H1 (cell line): ENCODE measurements around the gene ZNF200. TPM values are rescaled to one million over a fixed set of nuclear protein-coding genes. Genes with fewer than 3 reads are reported as not detected.

Experiments used
- CTCF ChIA-PET: fragments of 300-600 bp; sonication (Branson Sonifier 250); formaldehyde crosslinking; loops from one replicate; lab custom pipeline; 2021; ENCODE audit not compliant: partially characterized antibody; lab: Charles Lee
- POLR2A ChIA-PET: fragments of 300-600 bp; sonication (Branson Sonifier 250); formaldehyde crosslinking; loops from one replicate; lab custom pipeline; 2021; ENCODE audit warnings: inconsistent platforms; ENCODE audit not compliant: partially characterized antibody; lab: Charles Lee
- DNase-seq, 2 experiments: peaks; one replicate each; pipeline versions ENCODE4 v3.0.0 to v3.0.0-alpha.2; 2010 to 2022; ENCODE audit warnings: low spot score in 2 of 2, low read depth in 1 of 2, mixed read lengths in 1 of 2
- FAIRE-seq: peaks from 2 replicates; lab custom pipeline; 2011; peaks lifted over from hg19 to GRCh38; lab: Jason Lieb, UNC
- H2AFZ ChIP-seq: 2 replicates; pipeline ENCODE4 v1.8.1; 2012; ENCODE audit warnings: low read length, inconsistent platforms
- H2AK5ac ChIP-seq: 2 replicates; pipeline ENCODE4 v1.6.1; 2013; ENCODE audit warnings: low read depth, low read length
- H2BK120ac ChIP-seq: replicated peaks from 2 replicates; pipeline ENCODE3; 2013; ENCODE audit warnings: low read depth, low read length, inconsistent platforms
- H2BK12ac ChIP-seq: 2 replicates; pipeline ENCODE4 v1.6.1; 2013; ENCODE audit warnings: low read depth, low read length
- H2BK15ac ChIP-seq: 2 replicates; pipeline ENCODE4 v1.6.1; 2013; ENCODE audit warnings: low read length
- H2BK20ac ChIP-seq: 2 replicates; pipeline ENCODE4 v1.6.1; 2013; ENCODE audit warnings: low read length
- H2BK5ac ChIP-seq: 2 replicates; pipeline ENCODE4 v1.6.1; 2013; ENCODE audit warnings: low read depth, low read length
- H3K14ac ChIP-seq: 2 replicates; pipeline ENCODE4 v1.6.1; 2013; ENCODE audit warnings: inconsistent platforms; ENCODE audit not compliant: insufficient read length
- H3K18ac ChIP-seq: 2 replicates; pipeline ENCODE4 v1.6.1; 2013; ENCODE audit warnings: low read length; ENCODE audit errors: extremely low read depth
- H3K23ac ChIP-seq: 2 replicates; pipeline ENCODE4 v1.6.1; 2013; ENCODE audit warnings: inconsistent platforms; ENCODE audit not compliant: insufficient read length
- H3K23me2 ChIP-seq: 2 replicates; pipeline ENCODE4 v1.6.1; 2013; ENCODE audit warnings: low read depth, low read length
- H3K27ac ChIP-seq: 2 replicates; pipeline ENCODE4 v1.6.1; 2011; ENCODE audit warnings: low read depth, low read length, inconsistent platforms
- H3K27me3 ChIP-seq, 4 experiments: replicated peaks in 1 of 4; 1 replicate in 1 of 4; 2 replicates in 3 of 4; pipeline versions ENCODE4 v1.6.1 to v1.8.1; 2011 to 2013; ENCODE audit warnings: low read length in 3 of 4, mild to moderate bottlenecking in 3 of 4, inconsistent platforms in 2 of 4, mixed read lengths in 2 of 4, moderate library complexity in 1 of 4; ENCODE audit not compliant: control insufficient read depth in 3 of 4, insufficient read depth in 3 of 4; ENCODE audit errors: extremely low read depth in 1 of 4
- H3K36me3 ChIP-seq, 4 experiments: 2 replicates each; pipeline versions ENCODE4 v1.6.1 to v1.8.1; 2011 to 2013; ENCODE audit warnings: mild to moderate bottlenecking in 4 of 4, low read length in 3 of 4, moderate library complexity in 2 of 4, control low read depth in 1 of 4, inconsistent platforms in 1 of 4; ENCODE audit not compliant: insufficient read depth in 4 of 4, control insufficient read depth in 2 of 4
- H3K4ac ChIP-seq: replicated peaks from 2 replicates; pipeline ENCODE3; 2013; ENCODE audit warnings: low read length, low read depth, mixed read lengths, inconsistent platforms; ENCODE audit not compliant: insufficient read length
- H3K4me1 ChIP-seq, 4 experiments: replicated peaks in 1 of 4; 1 replicate in 1 of 4; 2 replicates in 3 of 4; pipeline versions ENCODE4 v1.6.1 to v1.8.1; 2011 to 2013; ENCODE audit warnings: low read length in 3 of 4, inconsistent platforms in 2 of 4, mixed read lengths in 1 of 4; ENCODE audit not compliant: insufficient read depth in 4 of 4, control insufficient read depth in 3 of 4
- H3K4me2 ChIP-seq, 2 experiments: 2 replicates each; pipeline versions ENCODE4 v1.6.1 to v1.8.1; 2011 to 2013; ENCODE audit warnings: low read depth in 2 of 2, low read length in 2 of 2, control low read depth in 1 of 2, inconsistent platforms in 1 of 2, mild to moderate bottlenecking in 1 of 2; ENCODE audit not compliant: insufficient read depth in 1 of 2
- H3K4me3 ChIP-seq, 4 experiments: fragments of 200-600, 300-600 bp in 1 of 4; sonication (generic), shearing (Covaris generic), sonication (Bioruptor Twin) in 1 of 4; 2 replicates each; pipeline versions ENCODE4 v1.5.1 to v1.8.1; 2011 to 2016; ENCODE audit warnings: low read length in 4 of 4, low read depth in 3 of 4, control low read depth in 2 of 4, inconsistent platforms in 2 of 4, mild to moderate bottlenecking in 2 of 4, mixed read lengths in 1 of 4, moderate library complexity in 1 of 4; ENCODE audit not compliant: insufficient read depth in 2 of 4; ENCODE audit errors: extremely low read depth in 1 of 4
- H3K56ac ChIP-seq: replicated peaks from 2 replicates; pipeline ENCODE3; 2013; ENCODE audit warnings: low read depth, mild to moderate bottlenecking, mixed read lengths, low read length, inconsistent platforms; ENCODE audit not compliant: insufficient read length
- H3K79me1 ChIP-seq: 2 replicates; pipeline ENCODE4 v1.6.1; 2013; ENCODE audit warnings: low read depth, low read length, control low read depth
- H3K79me2 ChIP-seq, 2 experiments: 2 replicates each; pipeline versions ENCODE4 v1.6.1 to v1.8.1; 2012 to 2013; ENCODE audit warnings: low read length in 2 of 2, mild to moderate bottlenecking in 2 of 2, inconsistent platforms in 1 of 2; ENCODE audit not compliant: insufficient read depth in 2 of 2, control insufficient read depth in 1 of 2
- H3K9ac ChIP-seq, 4 experiments: replicated peaks in 1 of 4; 1 replicate in 1 of 4; 2 replicates in 3 of 4; pipeline versions ENCODE4 v1.6.1 to v1.8.1; 2011 to 2013; ENCODE audit warnings: low read depth in 3 of 4, low read length in 3 of 4, control low read depth in 2 of 4, mild to moderate bottlenecking in 2 of 4, moderate library complexity in 2 of 4, inconsistent platforms in 1 of 4; ENCODE audit errors: extremely low read depth in 1 of 4
- H3K9me3 ChIP-seq, 2 experiments: 2 replicates each; pipeline versions ENCODE4 v1.6.1 to v1.8.1; 2012 to 2013; ENCODE audit warnings: mild to moderate bottlenecking in 2 of 2, moderate library complexity in 2 of 2, control low read depth in 1 of 2, inconsistent platforms in 1 of 2, low read depth in 1 of 2, low read length in 1 of 2, mixed read lengths in 1 of 2; ENCODE audit not compliant: insufficient read depth in 2 of 2
- H4K20me1 ChIP-seq, 2 experiments: replicated peaks in 1 of 2; 2 replicates each; pipeline versions ENCODE3 to v1.8.1; 2011 to 2013; ENCODE audit warnings: inconsistent platforms in 2 of 2, low read length in 2 of 2, mild to moderate bottlenecking in 1 of 2; ENCODE audit not compliant: insufficient read depth in 2 of 2, control insufficient read depth in 1 of 2
- H4K5ac ChIP-seq: 2 replicates; pipeline ENCODE4 v1.6.1; 2013; ENCODE audit warnings: low read length, low read depth, mixed read lengths, inconsistent platforms; ENCODE audit not compliant: insufficient read length
- H4K8ac ChIP-seq: 2 replicates; pipeline ENCODE4 v1.8.0; 2013; ENCODE audit warnings: mild to moderate bottlenecking, moderate library complexity, low read length, inconsistent platforms; ENCODE audit not compliant: insufficient read depth; ENCODE audit errors: extremely low read depth
- H4K91ac ChIP-seq: replicated peaks from 2 replicates; pipeline ENCODE3; 2013; ENCODE audit warnings: low read length, mixed read lengths, inconsistent platforms; ENCODE audit not compliant: insufficient read length
- ATF2 ChIP-seq: IDR thresholded peaks from 2 replicates; pipeline ENCODE4 v1.6.1; 2012; ENCODE audit warnings: low read length, inconsistent platforms
- CHD1 ChIP-seq: IDR thresholded peaks from 2 replicates; pipeline ENCODE4 v1.6.1; 2012; ENCODE audit warnings: low read depth, low read length, improper control_type of control experiment
- CTCF ChIP-seq, 3 experiments: IDR thresholded peaks; 1 replicate in 2 of 3; 2 replicates in 1 of 3; pipeline versions ENCODE4 v1.5.1 to v1.6.1; 2011; ENCODE audit warnings: low read length in 3 of 3, mild to moderate bottlenecking in 3 of 3, inconsistent platforms in 2 of 3, low read depth in 1 of 3, moderate library complexity in 1 of 3; ENCODE audit not compliant: insufficient read depth in 1 of 3; ENCODE audit errors: control extremely low read depth in 1 of 3
- E2F6 ChIP-seq: IDR thresholded peaks from 2 replicates; pipeline ENCODE4 v1.6.1; 2012; ENCODE audit warnings: inconsistent platforms
- EP300 ChIP-seq, 2 experiments: IDR thresholded peaks; 1 replicate in 1 of 2; 2 replicates in 1 of 2; pipeline ENCODE4 v1.6.1; 2011 to 2012; ENCODE audit warnings: low read depth in 2 of 2, low read length in 2 of 2, mild to moderate bottlenecking in 2 of 2, borderline replicate concordance in 1 of 2, inconsistent platforms in 1 of 2, moderate library complexity in 1 of 2
- JUN ChIP-seq: IDR thresholded peaks from 2 replicates; pipeline ENCODE4 v1.6.1; 2011; ENCODE audit warnings: low read depth, mild to moderate bottlenecking, improper control_type of control experiment, low read length
- POLR2AphosphoS5 ChIP-seq: IDR thresholded peaks from 2 replicates; pipeline ENCODE4 v1.6.1; 2011; ENCODE audit warnings: low read depth, low read length
- SIX5 ChIP-seq: IDR thresholded peaks from 2 replicates; pipeline ENCODE4 v1.6.1; 2011; ENCODE audit warnings: mild to moderate bottlenecking, low read depth, low read length
- SP1 ChIP-seq: IDR thresholded peaks from 2 replicates; pipeline ENCODE4 v1.6.1; 2011; ENCODE audit warnings: low read depth, low read length
- WGBS, 2 experiments: shearing (Covaris generic) in 1 of 2; methylation state at CpG; one replicate each; pipeline versions ENCODE4 v1.1.6 to v1.1.7; 2013 to 2015; ENCODE audit warnings: low lambda C conversion rate in 2 of 2, mixed read lengths in 2 of 2, inconsistent platforms in 1 of 2, low coverage in 1 of 2, missing lambda C conversion rate in 1 of 2; ENCODE audit not compliant: insufficient replicate concordance in 2 of 2, insufficient coverage in 1 of 2, insufficient read length in 1 of 2; ENCODE audit errors: extremely low coverage in 1 of 2, missing lambda C conversion rate in 1 of 2; 5-methylcytosine and 5-hydroxymethylcytosine counted together
- polyA plus RNA-seq, 7 experiments: library from polyadenylated mRNA; depleted of rRNA in 3 of 7; stranded (reverse) in 5 of 7; unstranded in 2 of 7; fragments of >200 nt in 5 of 7; fragments of 200-250 nt in 2 of 7; gene quantifications; 1 replicate in 5 of 7; 2 replicates in 1 of 7; 4 replicates in 1 of 7; pipeline versions ENCODE4 v1.2.1 to v1.2.3, GENCODE V29; 2011 to 2013; ENCODE audit warnings: missing spikeins in 2 of 7, mixed read lengths in 2 of 7
- total RNA-seq: library from RNA; stranded (reverse); fragmentation: NEBNext Ultra II Directional; extraction: Animal tissue kit (Norgen Biotek cat#: 25700); gene quantifications from 2 replicates; pipeline ENCODE4 v1.2.1, GENCODE V29; 2021

The ZNF200 gene
- total and polyA plus RNA-seq, 2 of the 8 experiments (the other 6 are each of a cell fraction or from before 2014, with no cell fraction given) = 2.7 to 9.9 TPM

- no peaks in the 10 kb centered on the region for H3K79me1 ChIP-seq
- H3K4ac ChIP-seq = no peak overlapping the region
- CTCF ChIA-PET = interaction anchor here (1.1 to 2.4 kb wide), 2 partner anchors 14 to 17 kb away, joined by 3 to 12 read pairs; no protein-coding TSS in a partner anchor
- no peak for FAIRE-seq
- POLR2A ChIA-PET = interaction anchor here (0.6 to 0.9 kb wide), 2 partner anchors 12 to 328 kb away, joined by 3 to 5 read pairs; no protein-coding TSS in a partner anchor
- no peaks in the 10 kb centered on the region for H3K36me3 ChIP-seq
- H3K14ac ChIP-seq = no peak overlapping the region
- no peak overlapping the region for H2BK20ac ChIP-seq
- H3K27me3 ChIP-seq = no peaks in the 10 kb centered on the region
- H4K91ac ChIP-seq = no peak overlapping the region
- TF ChIP-seq JUN (no peak), EP300 (IDR thresholded peaks at IDR 0.05; ENCODE audit: borderline replicate concordance in 1 of 2, low read depth in 2 of 2, low read length in 2 of 2) (no peak), E2F6 (no peak), ATF2 (no peak), CTCF (IDR thresholded peaks at IDR 0.05; ENCODE audit: control extremely low read depth in 1 of 3, insufficient read depth in 1 of 3, low read depth in 1 of 3, low read length in 3 of 3) (no peak), POLR2AphosphoS5 (no peak), SP1 (no peak), SIX5 (no peak), CHD1 (no peak)
- TF ChIP-seq, all 59 proteins: peak for 0
- Histone ChIP-seq H3K27ac (no peak overlapping the region), H3K4me1 (no peaks in the 10 kb centered on the region), H2BK12ac (no peak overlapping the region), H4K5ac (no peak overlapping the region), H4K20me1 (no peaks in the 10 kb centered on the region), H3K56ac (no peak overlapping the region), H3K79me2 (no peaks in the 10 kb centered on the region), H2BK15ac (no peak overlapping the region), H2BK120ac (no peak overlapping the region), H3K9me3 (peaks cover 26 to 47% of the 10 kb centered on the region in 2 experiments), H2AFZ (no peak overlapping the region), H2AK5ac (no peak overlapping the region), H3K18ac (no peak overlapping the region), H3K23ac (no peak overlapping the region), H4K8ac (no peak overlapping the region), H3K23me2 (no peaks in the 10 kb centered on the region), H3K4me2 (no peak overlapping the region), H3K4me3 (no peak overlapping the region), H3K9ac (no peak overlapping the region), H2BK5ac (no peak overlapping the region)
- WGBS, 2 experiments = 91% methylated on average over 4 of the region's 4 CpGs; no CpG with 5 or more reads in 1 of the 2 experiments
- DNase-seq = no peak
Observed at GRCh38 chr16:3252967-3253366, 18.0 kb upstream of the ZNF200 start.
